HG03442 (cell line): Measurements from ENCODE around the gene GRIA1.

Experiments used
- ATAC-seq: cut with Tn5 transposase; IDR thresholded peaks from one replicate; pipeline ENCODE4 v1.9.1; 2021; ENCODE audit warnings: mild to moderate bottlenecking, moderate library complexity; ENCODE audit not compliant: unreplicated experiment

The GRIA1 gene

DNA sequence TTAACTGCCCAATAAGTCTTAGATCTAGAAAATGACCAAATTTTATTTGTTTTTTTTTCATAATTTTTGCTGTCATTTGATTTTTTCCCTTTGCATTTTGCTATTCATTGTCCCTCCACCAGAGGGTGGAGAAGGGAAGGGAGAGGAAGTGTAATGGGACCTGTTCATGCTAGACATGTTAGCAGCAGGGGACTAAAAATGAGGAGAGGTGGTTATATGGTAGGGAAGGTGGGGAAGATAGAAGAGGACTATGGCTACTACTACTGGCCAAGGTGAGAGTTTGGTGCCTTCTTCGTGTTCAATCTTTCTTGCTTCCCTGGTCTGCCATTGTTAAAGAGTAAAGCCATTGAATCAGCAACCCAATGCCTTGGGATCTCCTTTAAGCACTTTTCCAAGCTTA, 6.4 kb downstream of the GRIA1 start:
- no peak for ATAC-seq

DNA sequence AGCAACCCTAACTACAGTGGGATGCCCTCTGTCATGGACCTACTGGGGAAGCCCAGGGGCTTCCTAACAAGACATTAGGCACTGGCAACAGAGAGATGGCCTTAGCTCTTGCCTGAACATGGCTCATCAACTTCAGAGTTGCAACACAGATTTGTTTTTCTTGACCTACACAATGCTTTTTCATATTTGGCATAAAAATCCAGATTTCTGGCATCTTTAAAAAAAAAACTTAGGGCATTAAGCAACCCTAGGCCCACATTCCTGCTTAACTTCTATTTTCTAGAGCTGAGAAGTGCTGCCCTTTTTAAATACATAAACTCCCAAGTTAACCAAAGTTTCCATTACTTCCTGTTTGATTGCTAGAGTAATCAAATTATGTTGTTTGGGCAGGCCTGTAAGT, 8.0 kb downstream of the GRIA1 start:
- no peak for ATAC-seq

DNA sequence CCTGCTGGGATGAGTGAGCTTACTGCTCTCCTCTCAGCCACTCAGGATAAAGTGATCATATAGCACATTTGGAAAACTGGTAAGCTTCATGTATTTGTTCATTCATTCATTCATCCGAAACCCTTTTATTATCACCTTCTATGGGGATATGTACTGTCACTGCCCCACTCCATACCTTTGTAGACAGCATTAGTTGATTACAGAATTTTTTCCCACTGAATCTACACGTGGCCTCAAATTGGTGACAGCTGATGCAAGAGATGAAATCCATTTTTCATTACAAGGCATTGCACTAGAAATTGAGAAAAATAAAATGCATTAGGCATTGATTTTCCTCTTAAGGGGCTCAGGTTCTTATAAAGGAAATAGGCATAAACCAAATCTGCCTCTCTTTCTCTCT, 9.7 kb downstream of the GRIA1 start:
- ATAC-seq, result no peak

DNA sequence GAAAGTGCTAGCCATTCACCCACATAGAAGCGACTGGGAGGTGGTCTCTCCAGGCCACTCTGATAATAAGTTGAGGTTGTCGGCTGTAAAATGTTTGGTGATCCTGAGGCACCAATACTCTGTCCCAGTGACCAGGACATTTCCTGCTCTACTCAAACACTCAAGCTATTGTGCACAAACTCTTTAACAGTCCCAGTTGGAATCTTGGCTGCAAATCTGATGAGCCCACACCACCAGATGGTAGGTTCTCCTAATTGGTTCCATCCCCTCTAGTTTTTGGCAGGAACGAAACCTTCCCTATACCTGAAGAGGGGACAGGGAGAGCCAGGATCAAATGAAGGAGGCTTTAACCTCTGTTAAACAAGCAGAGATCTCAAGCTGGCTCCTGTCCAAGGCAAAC, 14.3 kb downstream of the GRIA1 start:
- no peak for ATAC-seq

DNA sequence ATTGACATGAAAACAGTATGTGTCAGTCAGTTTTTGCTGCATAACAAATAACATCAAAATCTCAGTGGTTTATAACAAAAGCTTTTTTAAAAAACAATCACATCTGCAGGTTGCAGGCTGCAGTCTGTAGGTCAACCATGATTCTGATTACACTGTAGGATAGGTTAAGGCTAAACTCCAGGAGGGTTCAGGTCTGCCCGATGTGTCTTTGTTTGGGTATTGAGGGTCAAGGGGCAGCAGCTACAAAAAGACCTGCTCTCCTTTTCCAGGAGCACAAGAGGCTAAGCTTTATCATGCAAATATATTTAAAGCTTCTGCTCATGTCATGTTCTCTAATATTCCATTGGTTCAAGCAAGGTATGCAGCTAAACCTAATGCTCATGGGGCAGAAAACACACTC, 18.2 kb downstream of the GRIA1 start:
- ATAC-seq, result no peak

DNA sequence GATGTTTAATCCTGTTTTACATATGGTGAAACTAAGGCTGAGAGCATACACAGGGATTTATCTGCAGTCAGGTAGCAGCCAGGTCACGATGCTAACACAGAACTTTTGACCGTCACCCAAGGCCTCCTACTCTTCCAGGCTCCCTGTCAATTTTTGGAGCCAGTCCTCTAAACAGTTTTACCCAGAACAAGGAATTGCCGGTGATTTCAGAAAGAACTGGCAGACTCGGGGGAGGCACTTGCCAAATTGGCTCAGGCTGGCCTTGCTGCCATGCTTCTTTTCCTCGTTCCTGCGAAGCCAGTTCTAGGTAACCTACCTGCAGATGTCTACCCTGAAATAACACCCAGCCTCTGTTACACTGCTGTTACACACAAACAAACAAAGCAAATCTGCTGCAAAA, 21.2 kb downstream of the GRIA1 start:
- ATAC-seq, result no peak

DNA sequence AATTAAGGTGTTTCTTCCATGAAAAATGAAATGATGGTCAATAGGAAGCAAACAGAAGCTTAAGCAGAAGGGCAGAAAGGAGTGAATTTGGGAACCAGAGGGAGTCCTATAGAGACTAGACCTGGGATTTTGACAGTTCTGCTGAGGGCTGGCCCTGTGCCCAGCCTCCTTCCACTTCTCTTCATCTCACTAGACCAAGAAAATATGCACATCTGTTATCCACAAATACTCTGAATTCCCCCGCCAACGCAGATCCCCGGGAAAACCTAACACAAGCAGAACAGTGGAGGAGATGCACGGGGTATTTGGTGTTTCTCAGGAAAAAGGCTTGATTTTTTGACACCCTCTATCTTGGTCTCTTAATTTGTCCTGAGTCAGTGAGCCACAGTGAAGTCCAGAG, 22.7 kb downstream of the GRIA1 start:
- no peak for ATAC-seq

DNA sequence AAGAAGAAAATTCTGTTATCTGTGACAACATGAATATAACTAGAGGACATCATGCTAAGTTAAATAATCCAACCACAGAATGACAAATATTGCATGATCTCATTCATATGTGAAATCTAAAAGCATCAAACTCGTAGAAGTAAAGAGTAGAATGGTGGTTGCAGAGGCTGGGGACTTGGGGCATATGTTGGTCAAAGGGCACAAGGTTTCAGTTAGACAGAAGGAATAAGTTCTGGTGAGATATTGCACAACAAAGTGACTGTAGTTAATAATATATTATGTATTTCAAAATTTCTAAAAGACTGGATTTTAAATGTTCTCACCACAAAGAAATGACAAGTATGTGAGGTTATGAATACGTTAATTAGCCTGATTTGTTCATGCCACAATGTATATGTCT, 24.8 kb downstream of the GRIA1 start:
- no peak for ATAC-seq

DNA sequence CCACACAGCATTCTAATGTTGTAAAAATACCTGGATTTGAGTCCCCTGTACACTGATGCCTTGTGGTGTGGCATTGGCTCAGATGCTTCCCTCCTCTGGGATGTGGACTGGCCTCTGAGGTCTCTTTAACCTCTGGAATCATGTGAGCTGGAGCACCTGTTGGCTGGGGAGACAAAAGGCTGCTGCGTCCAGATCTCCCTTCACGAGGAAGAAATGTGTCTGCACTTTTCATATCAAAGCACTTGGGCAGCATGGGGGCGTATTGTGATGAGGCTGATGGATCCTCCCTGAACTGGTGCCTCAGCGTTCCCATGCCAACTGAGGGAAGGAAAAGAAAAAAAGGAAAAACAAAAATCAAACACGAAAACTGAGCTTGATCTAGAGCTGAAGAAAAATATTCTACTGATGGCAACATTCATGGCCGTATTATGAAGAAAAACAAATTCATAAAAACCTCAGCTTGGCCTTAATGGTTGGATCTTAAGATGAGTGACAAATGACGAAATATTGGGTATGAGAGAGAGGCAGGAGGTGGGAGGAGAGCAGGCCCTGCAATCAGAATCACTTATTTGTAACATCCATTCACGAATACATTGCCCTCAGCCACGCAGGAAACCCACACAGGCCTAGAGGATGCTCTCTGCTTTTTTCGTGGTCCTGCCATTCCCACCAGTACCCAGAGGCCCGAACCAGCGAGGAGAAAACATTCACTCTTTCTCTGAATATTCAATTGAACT, 26.2 kb downstream of the GRIA1 start:
- no peak for ATAC-seq

DNA sequence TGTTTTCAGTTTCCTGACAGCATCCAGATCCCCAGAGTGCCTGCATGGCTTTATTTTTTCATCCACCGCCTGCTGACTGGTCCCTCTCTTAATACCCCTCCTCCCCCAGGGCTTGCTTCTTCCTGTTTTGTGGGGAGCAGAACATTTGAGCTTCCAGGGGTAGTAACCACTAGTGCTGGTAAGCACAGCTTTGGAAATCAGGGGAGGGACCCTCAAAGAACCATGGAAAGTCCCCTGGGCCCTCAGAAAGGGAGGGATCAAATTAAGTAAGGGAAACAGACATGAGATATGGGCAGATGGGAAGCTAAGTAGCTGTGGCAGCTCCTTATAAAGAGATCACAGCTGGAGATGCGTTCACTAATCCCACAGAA, 26.8 kb downstream of the GRIA1 start:
- no peak for ATAC-seq

DNA sequence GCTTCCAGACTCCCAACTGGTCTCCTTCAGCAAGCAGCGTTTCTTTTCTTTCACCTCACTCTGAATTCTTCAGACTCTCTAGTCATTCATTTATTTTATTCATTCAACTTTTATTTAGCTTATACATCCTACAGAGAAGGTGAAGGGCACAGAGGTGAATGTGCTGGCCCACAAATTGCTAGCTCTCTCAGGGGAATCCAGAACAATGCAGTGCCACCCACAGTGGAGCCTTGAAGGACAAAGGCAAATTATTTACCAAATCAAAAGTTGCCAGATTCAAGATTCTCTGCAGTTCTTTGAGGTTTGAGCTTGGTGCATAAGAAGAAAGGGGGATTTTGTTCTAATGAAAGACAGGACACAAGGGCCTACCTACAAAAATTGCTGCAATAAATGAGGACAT, 29.7 kb downstream of the GRIA1 start:
- ATAC-seq, result no peak

DNA sequence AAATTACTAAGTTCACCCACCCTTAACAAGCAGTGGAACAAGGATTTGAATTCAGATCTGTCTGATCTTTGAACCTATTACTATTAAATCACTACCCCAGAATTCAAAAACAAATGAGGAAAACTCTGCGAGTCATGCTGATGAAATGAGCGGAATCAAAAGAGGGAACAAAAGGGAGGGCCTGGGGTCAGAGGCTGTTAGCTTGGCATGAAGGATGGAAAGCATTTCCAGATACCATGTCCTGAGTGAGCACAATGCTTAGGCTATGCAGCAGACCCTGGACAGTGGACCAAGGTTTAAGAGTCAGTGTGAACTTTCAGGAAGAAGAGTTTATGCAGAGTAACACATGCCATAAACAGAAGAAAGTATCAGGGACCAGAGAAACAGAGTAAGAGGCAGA, 30.5 kb downstream of the GRIA1 start:
- no peak for ATAC-seq

DNA sequence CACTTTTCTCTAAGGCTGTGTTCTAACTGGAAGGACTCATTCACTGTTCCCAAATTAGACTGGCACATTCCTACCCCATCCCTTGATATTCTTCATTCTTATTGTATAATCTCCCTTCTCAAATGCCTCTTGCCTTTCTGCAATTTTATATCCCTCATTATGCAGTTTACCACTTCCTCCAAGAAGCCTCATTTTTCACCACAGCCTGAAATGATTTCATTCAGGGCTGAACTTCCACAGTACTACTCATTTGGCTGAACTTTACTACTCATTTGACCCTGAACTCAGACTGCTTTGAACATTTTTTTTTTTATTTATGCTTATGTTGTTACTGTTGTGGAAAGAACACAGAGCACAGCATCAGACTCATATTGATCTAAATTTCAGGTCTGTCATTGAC, 32.7 kb downstream of the GRIA1 start:
- no peak for ATAC-seq

DNA sequence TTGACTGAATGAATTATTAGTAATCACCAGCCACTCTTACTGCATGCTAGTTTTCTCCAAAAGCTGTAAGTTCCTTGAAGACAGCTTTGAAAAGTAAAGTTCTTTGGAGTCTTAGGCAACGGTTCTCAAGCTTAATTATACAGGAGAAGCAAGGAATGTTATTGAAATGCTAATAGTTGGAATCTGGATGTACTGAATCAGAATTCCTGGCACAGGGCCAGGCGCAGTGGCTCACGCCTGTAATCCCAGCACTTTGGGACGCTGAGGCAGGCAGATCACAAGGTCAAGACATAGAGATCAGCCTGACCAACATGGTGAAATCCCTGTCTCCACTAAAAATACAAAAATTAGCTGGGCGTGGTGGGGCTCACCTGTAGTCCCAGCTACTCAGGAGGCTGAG, 33.4 kb downstream of the GRIA1 start:
- ATAC-seq, result no peak

DNA sequence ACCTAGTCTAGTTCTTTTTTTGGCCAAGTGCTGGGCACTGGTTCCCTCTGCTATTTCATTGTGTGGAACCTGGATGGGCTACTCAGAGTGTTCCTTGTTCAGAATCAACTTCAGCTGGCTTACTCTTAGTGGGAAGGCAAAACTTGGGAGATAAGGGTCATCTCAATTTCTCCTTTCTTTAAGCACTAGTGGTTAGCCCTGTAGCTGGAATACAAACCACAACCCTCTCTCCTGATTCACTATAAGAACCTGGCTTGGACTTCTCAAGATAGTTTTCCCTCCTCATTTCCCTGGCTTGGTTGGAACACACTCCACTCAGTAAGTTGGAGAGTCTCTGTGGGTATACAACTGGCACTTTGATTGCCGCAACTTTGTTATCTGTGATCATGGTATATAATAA, 35.1 kb downstream of the GRIA1 start:
- no peak for ATAC-seq

DNA sequence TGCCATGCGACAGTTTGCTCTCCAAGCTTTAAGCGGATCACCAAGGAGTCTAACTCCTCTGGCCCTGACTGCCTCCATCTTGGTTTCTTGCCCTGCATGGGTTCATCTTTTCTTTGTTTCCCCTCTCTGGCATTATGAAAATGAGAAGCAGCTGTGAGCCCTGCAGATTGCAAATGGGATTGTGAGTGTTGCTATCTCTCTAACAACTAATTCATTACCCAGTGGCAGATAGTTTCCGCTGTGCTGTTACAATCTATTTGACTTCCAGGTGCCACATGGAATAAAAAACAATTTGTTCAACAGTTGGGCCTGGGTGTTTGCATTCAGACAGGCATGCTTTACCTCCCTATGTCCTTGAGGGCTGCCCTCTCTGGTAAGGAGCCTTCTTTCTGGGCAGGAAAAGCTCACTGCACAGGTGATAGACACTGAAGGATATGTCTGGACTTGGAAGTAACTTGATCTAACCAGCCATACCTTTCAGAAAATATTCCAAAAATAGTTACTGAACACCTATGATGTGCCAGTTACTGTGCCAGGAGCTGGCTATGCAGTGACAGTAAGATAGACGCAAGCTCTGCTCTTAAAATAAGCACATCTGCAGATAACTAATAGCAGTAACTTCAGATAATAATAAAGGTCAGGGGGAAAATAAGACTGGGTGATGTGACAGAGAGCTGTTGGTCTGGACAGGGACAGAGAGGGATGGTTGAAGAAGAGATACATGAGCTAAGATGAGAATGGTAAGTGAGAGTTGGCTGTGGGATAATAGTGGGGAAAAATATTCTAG, 40.1 kb downstream of the GRIA1 start:
- ATAC-seq, result no peak

DNA sequence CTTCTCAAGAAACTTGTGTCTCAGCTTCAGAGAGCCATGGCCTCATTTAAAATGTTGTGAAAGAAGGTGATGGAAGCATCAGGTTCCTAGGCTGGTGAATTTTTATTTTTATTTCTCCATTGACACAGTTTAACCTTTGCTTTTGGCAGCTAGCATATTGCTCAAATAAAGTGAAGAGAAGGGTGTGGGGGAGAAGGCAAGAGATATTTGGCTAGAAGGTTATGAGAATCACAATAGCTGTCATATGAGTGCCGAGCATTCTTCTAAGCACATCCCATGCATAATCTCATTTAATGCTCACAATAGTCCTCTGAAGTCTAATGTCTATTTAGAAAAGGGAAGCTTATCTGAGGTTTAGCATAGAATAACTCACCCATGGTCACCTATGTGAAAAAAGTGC, 43.1 kb downstream of the GRIA1 start:
- ATAC-seq, result no peak

DNA sequence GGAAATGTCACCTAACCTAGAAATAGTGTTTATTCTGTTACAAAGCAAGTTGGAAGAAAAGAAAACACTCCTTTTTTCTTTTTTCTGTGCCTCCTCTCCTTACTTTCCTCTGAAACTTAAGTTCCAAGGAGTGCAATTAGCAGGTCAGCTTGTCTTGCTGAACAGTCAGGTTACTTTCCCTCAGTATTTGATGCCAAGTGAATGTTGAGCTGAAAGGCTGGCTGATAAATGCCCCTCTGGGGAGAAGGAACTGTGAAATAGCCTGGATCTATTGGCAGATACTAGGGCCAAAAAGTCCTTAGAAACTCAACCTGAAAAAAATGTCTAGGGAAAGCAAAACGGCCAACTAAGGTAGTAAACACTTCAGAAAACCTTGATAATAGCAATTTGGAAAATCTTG, 43.6 kb downstream of the GRIA1 start:
- ATAC-seq, result no peak

DNA sequence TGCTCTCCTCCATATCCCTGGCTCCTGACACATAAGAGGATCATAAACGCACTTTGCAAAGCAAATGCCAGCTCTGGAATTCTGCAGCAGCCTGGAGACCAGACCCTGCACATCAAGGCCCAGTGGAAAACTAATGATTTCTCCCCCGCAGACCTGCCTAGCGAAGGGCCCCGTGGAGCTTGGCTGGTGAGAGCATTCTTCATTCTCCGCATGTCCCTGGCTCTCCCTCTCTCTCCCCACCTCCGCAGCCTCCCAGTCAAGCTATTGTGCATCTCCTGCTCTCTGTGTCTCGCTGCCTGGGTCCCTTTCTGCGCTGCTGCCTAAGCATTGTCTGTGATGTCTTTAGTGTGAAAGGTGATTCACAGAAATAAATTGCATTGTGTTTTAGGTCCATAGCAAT, 46.7 kb downstream of the GRIA1 start:
- ATAC-seq, result no peak

DNA sequence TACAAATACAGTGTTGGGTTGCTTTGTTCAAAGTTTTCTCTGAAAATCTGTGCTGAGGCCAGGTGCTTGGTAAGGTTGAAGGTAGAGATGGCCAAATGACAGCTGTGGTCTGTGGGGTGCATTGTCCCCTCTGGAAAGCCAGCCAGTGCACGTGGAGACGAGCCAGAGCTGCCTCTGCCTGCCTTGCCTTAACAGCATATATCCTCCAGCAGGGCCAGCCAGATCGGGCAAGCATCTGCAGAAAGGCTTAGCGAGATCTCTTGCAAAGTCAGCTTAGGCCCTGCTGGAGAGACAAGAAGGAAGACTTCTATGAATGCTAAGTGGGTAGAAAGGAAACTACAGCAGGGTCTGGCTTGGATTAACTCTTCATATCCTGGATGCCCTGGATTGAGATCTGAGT, 49.5 kb downstream of the GRIA1 start:
- ATAC-seq, result no peak

DNA sequence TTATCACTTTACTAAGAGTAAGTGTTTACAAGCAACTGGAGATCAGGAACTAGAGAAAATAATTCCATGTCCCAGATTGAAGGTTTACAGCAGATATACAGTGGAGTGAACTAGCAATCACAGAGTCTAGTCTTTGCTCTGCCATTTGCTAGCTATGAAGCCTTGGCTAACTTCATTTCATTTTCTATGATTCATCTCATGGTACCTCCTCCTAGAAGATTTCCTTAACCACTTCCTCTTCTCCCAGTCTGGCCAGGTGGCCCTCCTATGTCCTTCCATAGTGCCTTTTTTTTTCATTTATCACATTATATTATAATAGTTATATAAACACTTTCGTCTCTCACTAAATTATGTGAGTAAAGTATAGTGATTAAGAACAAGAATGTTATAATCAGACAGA, 52.1 kb downstream of the GRIA1 start:
- no peak for ATAC-seq

DNA sequence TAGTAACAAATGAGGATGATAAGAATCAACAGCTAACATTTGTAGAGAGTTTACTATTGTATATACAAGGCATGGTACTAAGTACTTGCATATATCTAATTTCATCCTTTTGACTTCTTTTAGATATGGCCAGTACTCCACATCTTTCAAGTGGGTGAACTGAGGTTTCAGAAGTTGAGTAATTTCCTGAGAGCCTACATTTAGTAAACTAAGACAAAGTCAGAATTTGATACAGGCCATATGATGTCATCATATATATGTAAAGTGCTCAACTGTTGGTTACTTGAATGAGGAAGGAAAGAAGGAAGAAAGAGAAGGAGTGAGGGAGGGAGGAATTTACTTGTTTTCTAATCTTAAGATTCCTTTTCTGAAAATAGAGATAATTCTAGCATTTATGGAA, 52.8 kb downstream of the GRIA1 start:
- ATAC-seq, result no peak

DNA sequence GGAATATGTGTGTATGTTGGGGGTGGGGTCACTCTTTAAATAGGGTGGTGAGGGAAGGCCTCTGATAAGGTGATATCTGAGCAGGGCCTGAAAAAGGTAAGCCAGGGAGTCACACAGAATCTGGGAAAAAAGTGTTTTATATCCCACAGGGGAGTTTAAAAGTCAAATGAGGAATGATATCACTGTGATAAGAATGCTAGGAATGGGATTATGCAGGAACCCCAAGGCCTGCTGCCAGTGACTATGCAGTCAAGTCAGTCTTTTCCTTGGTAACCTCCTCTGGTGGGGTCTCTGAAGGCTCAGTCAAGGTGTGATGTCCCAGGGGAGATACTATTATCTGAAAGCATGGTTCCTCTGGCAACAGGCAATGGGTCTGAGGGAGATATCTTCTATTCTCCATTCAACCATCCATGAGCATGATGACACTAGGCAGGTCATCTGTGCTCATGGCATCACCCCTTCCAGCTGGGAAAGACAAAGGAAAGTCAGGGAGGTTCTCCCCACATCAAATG, 53.5 kb downstream of the GRIA1 start:
- no peak for ATAC-seq
